ENCODE results near the gene SEMA6B.
"Not testable (repeated sequence)": the region's sequence is repeated elsewhere in the genome, so short reads cannot be mapped to it uniquely, and the experiment has no call there.

The SEMA6B gene

GRCh38 chr19:4573682-4574081, 14.2 kb upstream of the SEMA6B start:
- DNase-seq (ENCODE audit: low read depth) = no peak

GRCh38 chr19:4571305-4571917, 11.9 kb upstream of the SEMA6B start:
- DNase-seq (ENCODE audit: low read depth) = no peak

- DNase-seq (ENCODE audit: low read depth) = no peak
Measured at GRCh38 chr19:4570916-4571304, 11.4 kb upstream of the SEMA6B start.

- DNase-seq (ENCODE audit: low read depth) = no peak
Measured at GRCh38 chr19:4570402-4570801, 10.9 kb upstream of the SEMA6B start.

- DNase-seq (ENCODE audit: low read depth) = no peak
Measured at GRCh38 chr19:4568886-4569285, 9.4 kb upstream of the SEMA6B start.

GRCh38 chr19:4567584-4568071, 8.1 kb upstream of the SEMA6B start:
- peak; percentile 59 for DNase-seq (ENCODE audit: low read depth)

GRCh38 chr19:4566402-4567051, 7.0 kb upstream of the SEMA6B start:
- DNase-seq (ENCODE audit: low read depth) = no peak

- DNase-seq (ENCODE audit: low read depth) = not testable (repeated sequence)
Measured at GRCh38 chr19:4563562-4563961, 4.1 kb upstream of the SEMA6B start.

GRCh38 chr19:4562085-4562484, 2.6 kb upstream of the SEMA6B start:
- not testable (repeated sequence) for DNase-seq (ENCODE audit: low read depth)

- peak; percentile 45 for DNase-seq (ENCODE audit: low read depth)
Measured at GRCh38 chr19:4557971-4558941, 1.2 kb downstream of the SEMA6B start.

GRCh38 chr19:4557144-4557970, 2.1 kb downstream of the SEMA6B start:
- peak; percentile 38 for DNase-seq (ENCODE audit: low read depth)

- DNase-seq (ENCODE audit: low read depth) = peak; percentile 68
Measured at GRCh38 chr19:4556597-4557127, 2.8 kb downstream of the SEMA6B start.

GRCh38 chr19:4555657-4556561, 3.6 kb downstream of the SEMA6B start:
- DNase-seq (ENCODE audit: low read depth) = peak; percentile 49

- DNase-seq (ENCODE audit: low read depth) = no peak
Measured at GRCh38 chr19:4554717-4555116, 4.8 kb downstream of the SEMA6B start.

- DNase-seq (ENCODE audit: low read depth) = no peak
Measured at GRCh38 chr19:4553775-4554174, 5.7 kb downstream of the SEMA6B start.

- DNase-seq (ENCODE audit: low read depth) = no peak
Measured at GRCh38 chr19:4553092-4553695, 6.3 kb downstream of the SEMA6B start.

GRCh38 chr19:4552525-4552819, 7.0 kb downstream of the SEMA6B start:
- no peak for DNase-seq (ENCODE audit: low read depth)

GRCh38 chr19:4550479-4551050, 8.9 kb downstream of the SEMA6B start:
- no peak for DNase-seq (ENCODE audit: low read depth)

- no peak for DNase-seq (ENCODE audit: low read depth)
Measured at GRCh38 chr19:4550018-4550417, 9.5 kb downstream of the SEMA6B start.

GRCh38 chr19:4548238-4548584, 11.3 kb downstream of the SEMA6B start:
- no peak for DNase-seq (ENCODE audit: low read depth)
